BE2C (cell line): ENCODE measurements around the gene RLN3.

Experiments
- DNase-seq: peaks from one replicate; pipeline ENCODE4 v3.0.0-alpha.2; 2020
- H3K27me3 ChIP-seq: fragments of 250-450 bp; sonication (Bioruptor Pico); 2 replicates; pipeline ENCODE4 v1.5.1; 2020; ENCODE audit warnings: mild to moderate bottlenecking
- H3K36me3 ChIP-seq: fragments of 250-450 bp; sonication (Bioruptor Pico); 2 replicates; pipeline ENCODE4 v1.5.1; 2020; ENCODE audit warnings: mild to moderate bottlenecking
- H3K4me1 ChIP-seq: fragments of 250-450 bp; sonication (Bioruptor Pico); 2 replicates; pipeline ENCODE4 v1.5.1; 2020
- H3K4me3 ChIP-seq: 2 replicates; pipeline ENCODE4 v1.5.1; 2011; ENCODE audit warnings: low read depth, low read length
- H3K9me3 ChIP-seq: fragments of 250-450 bp; sonication (Bioruptor Pico); 2 replicates; pipeline ENCODE4 v1.5.1; 2020
- TF ChIP-seq, protein P1 (sequence below): IDR thresholded peaks from 2 replicates; pipeline ENCODE4 v1.5.1; 2012; ENCODE audit warnings: mild to moderate bottlenecking, low read depth, low read length

RLN3 gene

DNA sequence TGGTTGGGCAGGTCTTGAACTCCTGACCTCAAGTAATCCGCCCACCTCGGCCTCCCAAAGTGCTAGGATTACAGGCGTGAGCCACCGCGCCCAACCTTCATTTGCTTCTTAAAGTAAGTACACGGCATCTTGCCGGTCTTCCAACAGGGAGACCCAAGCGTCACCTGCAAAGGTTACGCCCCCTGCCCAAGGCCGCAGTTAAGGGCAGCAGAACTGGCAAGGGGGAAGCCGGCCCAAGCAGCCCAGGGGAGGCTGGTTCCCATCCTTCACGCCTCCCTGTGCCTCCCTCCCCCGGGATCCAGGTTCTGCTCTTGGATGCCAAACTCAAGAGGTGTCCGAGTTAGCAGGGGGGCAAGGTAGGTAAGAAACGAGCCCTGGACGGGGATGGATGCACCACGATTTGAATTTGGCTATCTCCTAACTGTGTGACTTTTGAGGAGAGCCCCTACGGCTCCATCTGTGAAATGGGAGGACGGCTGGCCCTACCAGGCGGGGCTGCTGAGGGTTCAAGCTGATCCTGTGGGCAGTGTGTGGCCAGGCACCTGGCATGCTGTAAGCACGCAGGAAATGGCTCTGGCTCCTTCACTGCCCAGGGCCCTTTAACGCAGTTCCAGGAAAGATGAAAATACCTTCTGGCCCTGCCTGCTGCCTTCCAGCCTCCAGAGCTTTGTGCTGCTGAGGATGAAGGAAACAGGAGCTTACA lies 30.9 kb upstream of the RLN3 start:
- TF ChIP-seq, protein P1, sequence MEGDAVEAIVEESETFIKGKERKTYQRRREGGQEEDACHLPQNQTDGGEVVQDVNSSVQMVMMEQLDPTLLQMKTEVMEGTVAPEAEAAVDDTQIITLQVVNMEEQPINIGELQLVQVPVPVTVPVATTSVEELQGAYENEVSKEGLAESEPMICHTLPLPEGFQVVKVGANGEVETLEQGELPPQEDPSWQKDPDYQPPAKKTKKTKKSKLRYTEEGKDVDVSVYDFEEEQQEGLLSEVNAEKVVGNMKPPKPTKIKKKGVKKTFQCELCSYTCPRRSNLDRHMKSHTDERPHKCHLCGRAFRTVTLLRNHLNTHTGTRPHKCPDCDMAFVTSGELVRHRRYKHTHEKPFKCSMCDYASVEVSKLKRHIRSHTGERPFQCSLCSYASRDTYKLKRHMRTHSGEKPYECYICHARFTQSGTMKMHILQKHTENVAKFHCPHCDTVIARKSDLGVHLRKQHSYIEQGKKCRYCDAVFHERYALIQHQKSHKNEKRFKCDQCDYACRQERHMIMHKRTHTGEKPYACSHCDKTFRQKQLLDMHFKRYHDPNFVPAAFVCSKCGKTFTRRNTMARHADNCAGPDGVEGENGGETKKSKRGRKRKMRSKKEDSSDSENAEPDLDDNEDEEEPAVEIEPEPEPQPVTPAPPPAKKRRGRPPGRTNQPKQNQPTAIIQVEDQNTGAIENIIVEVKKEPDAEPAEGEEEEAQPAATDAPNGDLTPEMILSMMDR: no peak
- no peak for DNase-seq
- H3K9me3 ChIP-seq: no peaks in the 10 kb centered on the region
- H3K36me3 ChIP-seq: peaks cover 5% of the 10 kb centered on the region
- H3K4me3 ChIP-seq: no peak overlapping the region
- H3K27me3 ChIP-seq: no peaks in the 10 kb centered on the region
- H3K4me1 ChIP-seq: peaks cover 9% of the 10 kb centered on the region

DNA sequence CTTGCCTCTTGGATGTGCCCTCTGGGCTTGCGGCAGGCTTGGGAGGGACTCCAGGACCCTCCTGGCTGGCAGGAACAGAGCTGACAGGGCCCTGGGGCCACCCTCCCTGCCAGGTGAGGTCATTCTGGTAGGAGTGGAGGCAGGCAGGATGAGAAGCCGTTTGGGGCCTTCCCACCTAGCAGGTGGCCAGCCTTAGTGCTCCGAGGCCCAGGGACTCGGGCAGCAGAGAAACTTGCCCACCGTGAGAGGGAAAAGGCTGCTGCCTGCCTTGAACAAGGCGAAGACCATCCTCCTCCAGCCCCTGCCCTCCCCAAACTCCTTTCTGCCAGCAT lies 30.4 kb upstream of the RLN3 start:
- peaks cover 9% of the 10 kb centered on the region for H3K4me1 ChIP-seq
- no peak overlapping the region for H3K4me3 ChIP-seq
- TF ChIP-seq, protein P1: no peak
- H3K9me3 ChIP-seq: no peaks in the 10 kb centered on the region
- no peak for DNase-seq
- no peaks in the 10 kb centered on the region for H3K27me3 ChIP-seq
- peaks cover 2% of the 10 kb centered on the region; the same call in 1 of the 2 replicates for H3K36me3 ChIP-seq

DNA sequence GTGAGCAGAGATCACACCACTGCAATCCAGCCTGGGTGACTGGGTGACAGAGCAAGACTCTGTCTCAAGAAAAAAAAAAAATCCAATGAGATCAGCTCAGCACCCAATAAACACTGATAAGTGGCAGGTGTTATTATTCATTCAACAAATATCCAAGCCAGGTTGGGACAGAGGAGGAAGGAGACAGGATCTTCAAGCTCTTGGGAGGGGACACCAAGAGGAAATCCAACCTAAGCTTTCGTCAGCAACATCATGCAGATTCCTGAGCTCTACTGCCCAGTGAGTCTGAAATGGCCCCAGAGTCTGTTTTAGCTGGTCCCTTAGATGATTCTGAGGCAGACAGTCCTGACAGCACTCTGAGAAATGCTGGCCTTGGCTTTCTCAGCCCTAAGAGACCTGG lies 29.5 kb upstream of the RLN3 start:
- H3K36me3 ChIP-seq: peaks cover 2% of the 10 kb centered on the region; the same call in 1 of the 2 replicates
- no peaks in the 10 kb centered on the region for H3K9me3 ChIP-seq
- H3K4me3 ChIP-seq: no peak overlapping the region
- TF ChIP-seq, protein P1: no peak
- DNase-seq: no peak
- peaks cover 7% of the 10 kb centered on the region for H3K4me1 ChIP-seq
- no peaks in the 10 kb centered on the region for H3K27me3 ChIP-seq

DNA sequence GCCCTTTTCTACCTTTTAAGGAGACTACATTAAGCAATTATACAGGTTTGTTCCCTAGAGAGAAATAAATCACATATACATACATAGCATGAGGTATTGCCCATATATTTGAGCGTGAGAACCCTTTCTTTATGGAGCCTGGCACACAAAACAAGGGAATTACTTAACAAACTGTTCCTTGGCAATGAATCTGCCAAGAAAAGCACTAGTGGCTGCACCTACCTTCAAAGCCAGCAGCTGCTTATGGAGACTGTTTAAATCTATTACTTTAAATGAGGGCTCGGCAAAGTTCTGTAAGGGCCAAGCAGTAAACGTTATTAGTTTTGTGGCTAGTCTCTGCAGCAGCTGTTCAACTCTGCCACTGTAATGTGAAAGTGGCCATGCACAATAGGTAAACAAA lies 28.9 kb upstream of the RLN3 start:
- Histone ChIP-seq H3K9me3 (no peaks in the 10 kb centered on the region), H3K36me3 (peaks cover 2% of the 10 kb centered on the region; the same call in 1 of the 2 replicates), H3K4me1 (peaks cover 4% of the 10 kb centered on the region; the same call in 1 of the 2 replicates), H3K27me3 (no peaks in the 10 kb centered on the region), H3K4me3 (no peak overlapping the region)
- DNase-seq: no peak
- TF ChIP-seq, protein P1: no peak

DNA sequence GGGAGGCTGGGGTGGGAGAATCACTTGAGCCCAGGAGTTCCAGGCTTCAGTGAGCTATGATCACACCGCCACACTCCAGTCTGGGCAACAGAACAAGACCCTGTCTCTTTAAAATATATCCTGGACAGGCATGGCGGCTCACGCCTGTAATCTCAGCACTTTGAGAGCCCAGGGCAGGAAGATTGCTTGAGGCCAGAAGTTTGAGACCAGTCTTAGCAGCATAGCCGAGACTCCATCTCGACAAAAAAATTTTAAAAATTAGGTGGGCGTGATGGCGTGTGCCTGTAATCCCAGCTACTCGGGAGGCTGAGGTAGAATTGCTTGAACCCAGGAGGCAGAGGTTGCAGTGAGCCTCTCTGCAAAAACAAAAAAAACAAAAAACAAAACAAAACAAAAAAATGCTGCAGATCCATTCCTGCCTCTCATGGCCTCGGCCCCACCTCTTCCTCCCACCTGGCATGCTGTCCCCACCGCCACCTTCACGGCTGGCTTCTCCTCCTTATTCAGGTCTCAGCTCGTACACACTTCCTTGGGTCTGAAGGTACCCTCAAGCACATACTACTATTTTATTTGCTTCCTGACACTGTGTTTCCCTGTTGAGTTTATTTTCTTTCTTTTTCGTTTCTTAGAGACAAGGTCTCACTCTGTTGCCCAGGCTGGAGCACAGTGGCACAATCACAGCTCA lies 27.1 kb upstream of the RLN3 start:
- H3K9me3 ChIP-seq: no peaks in the 10 kb centered on the region
- no peak overlapping the region for H3K4me3 ChIP-seq
- H3K36me3 ChIP-seq: peaks cover 2% of the 10 kb centered on the region; the same call in 1 of the 2 replicates
- H3K4me1 ChIP-seq: no peaks in the 10 kb centered on the region
- no peaks in the 10 kb centered on the region for H3K27me3 ChIP-seq
- no peak for DNase-seq
- TF ChIP-seq, protein P1: no peak
